PFSK-1 (cell line): ENCODE results near the gene PRSS1.

Experiments
- FOXP2 ChIP-seq: optimal IDR thresholded peaks from 2 replicates; pipeline ENCODE3; 2011; ENCODE audit warnings: borderline replicate concordance, control low read depth, inconsistent platforms; ENCODE audit not compliant: insufficient read depth; ENCODE audit errors: extremely low read length, extremely low read depth
- POLR2AphosphoS5 ChIP-seq: IDR thresholded peaks from 2 replicates; pipeline ENCODE4 v1.6.1; 2012; ENCODE audit warnings: low read depth, mild to moderate bottlenecking, control low read depth, low read length, moderate library complexity
- SIN3A ChIP-seq: IDR thresholded peaks from 2 replicates; pipeline ENCODE4 v1.6.1; 2012; ENCODE audit warnings: mild to moderate bottlenecking, low read length, moderate library complexity, borderline replicate concordance; ENCODE audit not compliant: insufficient read depth
- TAF1 ChIP-seq: IDR thresholded peaks from 2 replicates; pipeline ENCODE4 v1.6.1; 2012; ENCODE audit warnings: low read length, control low read depth, borderline replicate concordance; ENCODE audit not compliant: insufficient read depth
- TF ChIP-seq, protein P1 (sequence below), 2 experiments: IDR thresholded peaks; 2 replicates each; pipeline versions ENCODE4 v1.6.1 to v1.8.0; 2011 to 2012; ENCODE audit warnings: low read depth in 2 of 2, low read length in 2 of 2, control low read depth in 1 of 2, inconsistent platforms in 1 of 2, mild to moderate bottlenecking in 1 of 2, moderate library complexity in 1 of 2; ENCODE audit not compliant: insufficient read depth in 1 of 2

The PRSS1 gene

DNA sequence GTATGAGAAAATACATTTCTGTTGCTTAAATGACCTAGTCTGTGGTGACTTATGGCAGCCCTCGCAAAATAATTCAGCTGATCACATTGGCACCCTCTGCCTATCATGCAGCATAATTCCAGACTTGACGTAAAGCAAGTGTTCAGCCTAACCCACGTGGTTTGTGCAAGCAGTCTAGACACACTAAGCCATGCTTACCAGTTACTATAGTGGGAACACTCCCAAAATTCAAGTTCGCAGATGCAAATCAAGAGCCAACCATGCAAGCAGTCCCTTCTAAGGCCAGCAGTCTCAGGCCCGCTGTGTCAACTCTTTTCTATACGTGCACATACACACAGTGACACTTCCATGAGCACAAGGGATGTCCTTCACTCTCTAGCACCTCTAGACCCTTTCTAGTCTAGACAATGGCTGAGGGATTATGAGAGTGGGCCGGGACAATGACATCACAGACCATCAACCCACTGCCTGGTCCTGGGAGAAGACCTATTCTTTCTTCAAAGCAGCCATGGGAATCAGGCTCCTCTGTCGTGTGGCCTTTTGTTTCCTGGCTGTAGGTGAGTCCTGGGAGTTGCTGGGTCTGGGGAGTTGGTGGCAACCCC is 29.0 kb upstream of the PRSS1 start:
- no peak for TF ChIP-seq FOXP2
- TF ChIP-seq TAF1, result no peak
- TF ChIP-seq, protein P1, sequence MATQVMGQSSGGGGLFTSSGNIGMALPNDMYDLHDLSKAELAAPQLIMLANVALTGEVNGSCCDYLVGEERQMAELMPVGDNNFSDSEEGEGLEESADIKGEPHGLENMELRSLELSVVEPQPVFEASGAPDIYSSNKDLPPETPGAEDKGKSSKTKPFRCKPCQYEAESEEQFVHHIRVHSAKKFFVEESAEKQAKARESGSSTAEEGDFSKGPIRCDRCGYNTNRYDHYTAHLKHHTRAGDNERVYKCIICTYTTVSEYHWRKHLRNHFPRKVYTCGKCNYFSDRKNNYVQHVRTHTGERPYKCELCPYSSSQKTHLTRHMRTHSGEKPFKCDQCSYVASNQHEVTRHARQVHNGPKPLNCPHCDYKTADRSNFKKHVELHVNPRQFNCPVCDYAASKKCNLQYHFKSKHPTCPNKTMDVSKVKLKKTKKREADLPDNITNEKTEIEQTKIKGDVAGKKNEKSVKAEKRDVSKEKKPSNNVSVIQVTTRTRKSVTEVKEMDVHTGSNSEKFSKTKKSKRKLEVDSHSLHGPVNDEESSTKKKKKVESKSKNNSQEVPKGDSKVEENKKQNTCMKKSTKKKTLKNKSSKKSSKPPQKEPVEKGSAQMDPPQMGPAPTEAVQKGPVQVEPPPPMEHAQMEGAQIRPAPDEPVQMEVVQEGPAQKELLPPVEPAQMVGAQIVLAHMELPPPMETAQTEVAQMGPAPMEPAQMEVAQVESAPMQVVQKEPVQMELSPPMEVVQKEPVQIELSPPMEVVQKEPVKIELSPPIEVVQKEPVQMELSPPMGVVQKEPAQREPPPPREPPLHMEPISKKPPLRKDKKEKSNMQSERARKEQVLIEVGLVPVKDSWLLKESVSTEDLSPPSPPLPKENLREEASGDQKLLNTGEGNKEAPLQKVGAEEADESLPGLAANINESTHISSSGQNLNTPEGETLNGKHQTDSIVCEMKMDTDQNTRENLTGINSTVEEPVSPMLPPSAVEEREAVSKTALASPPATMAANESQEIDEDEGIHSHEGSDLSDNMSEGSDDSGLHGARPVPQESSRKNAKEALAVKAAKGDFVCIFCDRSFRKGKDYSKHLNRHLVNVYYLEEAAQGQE (IDR thresholded peaks at IDR 0.05; ENCODE audit: insufficient read depth in 1 of 2, low read depth in 2 of 2, low read length in 2 of 2), result no peak
- no peak for TF ChIP-seq SIN3A
- TF ChIP-seq POLR2AphosphoS5, result no peak

DNA sequence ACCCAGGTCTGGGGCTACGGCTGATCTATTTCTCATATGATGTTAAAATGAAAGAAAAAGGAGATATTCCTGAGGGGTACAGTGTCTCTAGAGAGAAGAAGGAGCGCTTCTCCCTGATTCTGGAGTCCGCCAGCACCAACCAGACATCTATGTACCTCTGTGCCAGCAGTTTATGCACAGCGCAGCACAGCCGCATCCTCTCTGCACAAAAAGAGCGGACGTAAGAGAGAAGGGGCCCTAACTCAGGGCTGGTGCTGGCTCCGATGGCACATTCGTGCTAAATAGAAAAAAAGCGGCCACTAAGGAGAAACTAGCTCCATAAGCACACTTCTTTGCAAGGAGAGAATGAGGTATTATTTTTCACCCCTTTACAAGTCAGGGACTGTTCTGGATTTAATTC is 28.3 kb upstream of the PRSS1 start:
- TF ChIP-seq FOXP2, result no peak
- no peak for TF ChIP-seq TAF1
- TF ChIP-seq SIN3A, result no peak
- TF ChIP-seq POLR2AphosphoS5, result no peak
- TF ChIP-seq, protein P1 (IDR thresholded peaks at IDR 0.05; ENCODE audit: insufficient read depth in 1 of 2, low read depth in 2 of 2, low read length in 2 of 2), result no peak

DNA sequence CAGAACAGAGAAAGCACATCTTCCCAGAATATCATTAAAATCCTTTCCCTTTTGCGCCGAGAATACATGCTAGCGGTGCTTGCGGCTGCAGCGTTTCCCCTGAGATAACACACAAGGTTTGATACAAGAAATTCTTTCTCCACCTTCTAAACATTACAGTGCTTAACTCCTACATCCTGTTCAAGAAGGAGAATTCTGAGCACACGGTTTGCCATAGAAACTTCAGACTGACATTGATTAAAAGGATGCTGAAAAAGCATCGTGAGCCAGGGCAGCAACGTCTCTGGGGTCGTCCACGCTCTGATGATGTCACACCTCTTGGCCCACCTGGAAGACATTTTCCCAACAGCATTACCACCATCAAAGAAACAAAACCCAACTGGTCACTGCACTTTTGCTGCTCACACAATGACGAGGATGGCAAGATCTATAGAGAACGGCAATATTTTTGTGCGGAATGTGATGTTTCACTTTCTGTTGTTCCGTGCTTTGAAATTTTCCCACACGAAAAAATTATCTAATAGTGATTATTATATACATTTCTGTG is 27.0 kb upstream of the PRSS1 start:
- TF ChIP-seq FOXP2 (no peak), TAF1 (no peak), SIN3A (no peak), POLR2AphosphoS5 (no peak)
- TF ChIP-seq, protein P1 (IDR thresholded peaks at IDR 0.05; ENCODE audit: insufficient read depth in 1 of 2, low read depth in 2 of 2, low read length in 2 of 2), result no peak

DNA sequence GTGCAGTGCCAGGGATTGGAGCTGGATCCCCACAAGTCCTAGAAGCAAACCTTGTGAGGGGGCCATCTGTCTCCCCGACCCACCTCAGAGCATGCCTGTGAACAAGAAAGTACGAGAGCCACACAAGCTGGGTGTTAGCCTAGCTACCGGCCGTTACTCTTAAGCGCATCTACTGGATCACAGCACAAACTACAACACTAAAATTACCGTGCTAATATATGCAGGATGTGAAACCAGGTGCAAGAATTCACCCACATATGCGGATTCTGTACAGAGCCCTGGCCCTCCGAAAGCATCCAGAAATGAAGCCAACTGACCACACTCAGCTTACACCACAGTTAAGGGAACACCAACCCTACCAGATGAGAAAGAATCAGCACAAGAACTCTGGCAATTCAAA is 16.0 kb upstream of the PRSS1 start:
- TF ChIP-seq TAF1 (no peak), POLR2AphosphoS5 (no peak), FOXP2 (no peak), SIN3A (no peak)
- TF ChIP-seq, protein P1 (IDR thresholded peaks at IDR 0.05; ENCODE audit: insufficient read depth in 1 of 2, low read depth in 2 of 2, low read length in 2 of 2), result no peak
